NB4 (cell line): ENCODE results near the gene SPDYE18.
"Not testable (repeated sequence)": the region's sequence is repeated elsewhere in the genome, so short reads cannot be mapped to it uniquely, and the experiment has no call there.

ENCODE experiments used
- MYC ChIP-seq: IDR thresholded peaks from 2 replicates; pipeline ENCODE4 v1.6.1; 2011; ENCODE audit warnings: low read depth, low read length
- POLR2A ChIP-seq: IDR thresholded peaks from 2 replicates; pipeline ENCODE4 v1.6.1; 2011; ENCODE audit warnings: mild to moderate bottlenecking; ENCODE audit not compliant: insufficient read length; ENCODE audit errors: extremely low read depth
- TF ChIP-seq, protein P1 (sequence below): IDR thresholded peaks from one replicate; pipeline ENCODE4 v1.5.1; 2012; ENCODE audit warnings: low read depth, low read length
- TF ChIP-seq, protein P2 (sequence below): IDR thresholded peaks from 2 replicates; pipeline ENCODE4 v1.6.1; 2011; ENCODE audit warnings: low read depth, low read length

- TF ChIP-seq, protein P1, sequence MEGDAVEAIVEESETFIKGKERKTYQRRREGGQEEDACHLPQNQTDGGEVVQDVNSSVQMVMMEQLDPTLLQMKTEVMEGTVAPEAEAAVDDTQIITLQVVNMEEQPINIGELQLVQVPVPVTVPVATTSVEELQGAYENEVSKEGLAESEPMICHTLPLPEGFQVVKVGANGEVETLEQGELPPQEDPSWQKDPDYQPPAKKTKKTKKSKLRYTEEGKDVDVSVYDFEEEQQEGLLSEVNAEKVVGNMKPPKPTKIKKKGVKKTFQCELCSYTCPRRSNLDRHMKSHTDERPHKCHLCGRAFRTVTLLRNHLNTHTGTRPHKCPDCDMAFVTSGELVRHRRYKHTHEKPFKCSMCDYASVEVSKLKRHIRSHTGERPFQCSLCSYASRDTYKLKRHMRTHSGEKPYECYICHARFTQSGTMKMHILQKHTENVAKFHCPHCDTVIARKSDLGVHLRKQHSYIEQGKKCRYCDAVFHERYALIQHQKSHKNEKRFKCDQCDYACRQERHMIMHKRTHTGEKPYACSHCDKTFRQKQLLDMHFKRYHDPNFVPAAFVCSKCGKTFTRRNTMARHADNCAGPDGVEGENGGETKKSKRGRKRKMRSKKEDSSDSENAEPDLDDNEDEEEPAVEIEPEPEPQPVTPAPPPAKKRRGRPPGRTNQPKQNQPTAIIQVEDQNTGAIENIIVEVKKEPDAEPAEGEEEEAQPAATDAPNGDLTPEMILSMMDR: not testable (repeated sequence)
- not testable (repeated sequence) for TF ChIP-seq POLR2A, MYC
- TF ChIP-seq, protein P2, sequence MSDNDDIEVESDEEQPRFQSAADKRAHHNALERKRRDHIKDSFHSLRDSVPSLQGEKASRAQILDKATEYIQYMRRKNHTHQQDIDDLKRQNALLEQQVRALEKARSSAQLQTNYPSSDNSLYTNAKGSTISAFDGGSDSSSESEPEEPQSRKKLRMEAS: not testable (repeated sequence)
These were observed 46.0 kb upstream of the SPDYE18 start for GRCh38 chr7:77108362-77108761.
